Retinal pigment epithelial cell (primary cell): ENCODE data around the gene SLC38A5.

Experiments used
- DNase-seq: peaks from one replicate; pipeline ENCODE4 v3.0.0-alpha.2; 2010; ENCODE audit warnings: low read depth
- H3K4me3 ChIP-seq: 2 replicates; pipeline ENCODE4 v1.5.1; 2011; ENCODE audit warnings: mild to moderate bottlenecking, low read length, control low read depth, moderate library complexity
- CTCF ChIP-seq: conservative IDR thresholded peaks from 2 replicates; pipeline ENCODE4 v1.5.1; 2011; ENCODE audit warnings: low read depth, low read length, control low read depth, inconsistent platforms

Gene SLC38A5

DNA sequence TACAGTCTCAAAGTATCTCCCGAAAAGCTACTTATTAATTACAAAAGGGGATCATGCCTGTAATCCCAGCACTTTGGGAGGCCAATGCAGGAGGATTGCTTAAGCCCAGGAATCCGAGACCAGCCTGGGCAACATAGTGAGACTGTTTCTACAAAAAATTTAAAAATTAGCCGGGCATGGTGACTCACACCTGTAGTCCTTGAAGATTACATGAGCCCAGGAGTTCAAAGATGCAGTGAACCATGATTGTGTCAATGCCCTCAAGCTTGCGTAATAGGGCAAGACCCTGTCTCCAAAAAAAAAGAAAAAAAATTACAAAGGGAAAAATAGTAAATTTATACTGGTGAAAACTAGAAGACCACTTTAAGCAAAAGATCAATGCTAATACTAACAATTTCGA lies 35.4 kb upstream of the SLC38A5 start:
- TF ChIP-seq CTCF = no peak
- no peak for DNase-seq

DNA sequence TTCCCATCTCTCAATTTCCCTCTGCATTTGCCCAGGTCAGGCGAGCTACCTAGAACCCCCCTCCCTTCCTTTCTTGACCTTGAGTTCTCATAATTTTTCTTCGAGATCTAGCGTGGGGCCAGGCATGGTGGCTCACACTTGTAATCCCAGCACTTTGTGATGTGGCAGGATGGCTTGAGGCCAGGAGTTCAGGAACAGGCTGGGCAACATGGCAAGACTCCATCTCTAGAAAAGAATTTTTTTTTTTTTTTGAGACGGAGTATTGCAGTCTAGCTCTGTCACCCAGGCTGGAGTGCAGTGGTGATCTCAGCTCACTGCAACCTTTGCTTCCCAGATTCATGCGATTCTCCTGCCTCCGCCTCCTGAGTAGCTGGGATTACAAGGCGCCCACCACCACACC lies 34.2 kb upstream of the SLC38A5 start:
- DNase-seq = no peak
- TF ChIP-seq CTCF = no peak
- no peak overlapping the region for H3K4me3 ChIP-seq

More for the DNA sequence above, 35.4 kb upstream of the SLC38A5 start:
- no peak overlapping the region for H3K4me3 ChIP-seq

DNA sequence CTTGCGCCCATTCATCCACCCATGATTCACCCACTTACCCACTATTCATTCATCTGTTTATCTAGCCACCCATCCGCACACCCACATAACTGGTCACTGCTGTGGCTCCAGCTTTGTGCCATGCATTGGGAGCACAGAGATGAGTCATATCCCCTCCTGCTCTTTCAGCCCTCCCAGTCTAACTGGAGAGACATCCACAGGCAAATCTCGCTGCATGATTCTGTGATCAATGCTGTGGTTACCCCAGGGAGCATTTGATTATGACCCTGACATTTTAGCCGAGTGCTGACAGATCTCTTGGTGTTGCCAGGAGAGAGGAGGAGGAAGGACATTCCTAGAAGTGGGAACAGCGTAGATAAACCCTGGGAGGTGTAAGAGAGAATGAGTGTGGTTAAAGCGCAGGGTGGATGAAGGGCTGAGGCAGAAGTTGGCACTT lies 28.3 kb upstream of the SLC38A5 start:
- TF ChIP-seq CTCF = no peak
- DNase-seq = no peak
- H3K4me3 ChIP-seq = no peak overlapping the region

DNA sequence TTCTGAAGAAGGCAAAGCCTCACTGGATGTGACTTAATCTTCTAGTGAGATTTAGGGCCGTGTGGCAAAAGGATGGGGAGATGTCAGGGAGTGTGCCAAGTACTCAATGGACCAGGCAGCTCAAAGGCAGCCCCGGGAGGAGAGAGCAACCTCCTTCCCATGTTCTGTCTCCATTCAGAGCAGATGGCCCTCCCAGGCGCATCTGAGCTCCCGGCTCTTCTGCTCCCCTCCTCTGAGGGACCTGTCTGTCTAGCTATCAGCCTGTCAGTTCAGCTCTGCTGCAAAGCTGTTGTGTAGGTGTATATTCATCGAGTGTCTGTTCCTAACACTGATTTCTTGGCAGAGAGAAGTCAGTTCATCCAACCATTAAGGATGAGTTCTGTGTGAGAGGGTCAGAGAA lies 27.8 kb upstream of the SLC38A5 start:
- no peak overlapping the region for H3K4me3 ChIP-seq
- TF ChIP-seq CTCF = no peak
- DNase-seq = no peak

DNA sequence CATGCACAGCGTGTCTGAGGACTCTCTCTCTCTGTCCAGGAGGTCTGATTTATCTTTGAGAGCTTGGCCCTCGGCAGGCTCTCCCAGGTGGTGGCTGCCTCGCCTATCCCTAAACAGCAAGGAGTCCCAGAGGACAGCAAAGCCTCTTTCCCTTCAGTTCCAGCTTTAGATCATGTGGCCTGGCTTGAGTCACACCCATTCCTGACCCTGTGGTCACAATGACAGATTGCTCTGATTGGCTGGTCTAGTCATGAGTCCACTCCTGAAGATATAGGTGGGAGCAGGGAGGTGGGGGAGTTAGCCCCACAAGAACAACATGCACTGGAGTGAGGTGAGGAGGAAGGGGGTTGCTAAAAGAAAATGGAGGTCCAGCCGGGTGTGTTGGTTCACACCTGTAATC lies 26.6 kb upstream of the SLC38A5 start:
- H3K4me3 ChIP-seq = no peak overlapping the region
- no peak for DNase-seq
- no peak for TF ChIP-seq CTCF

- H3K4me3 ChIP-seq = no peak overlapping the region
- no peak for DNase-seq
- peak; percentile 45 for TF ChIP-seq CTCF
Observed at GRCh38 chrX:48493890-48494364, 23.9 kb upstream of the SLC38A5 start.

GRCh38 chrX:48492293-48492910 lies 22.3 kb upstream of the SLC38A5 start:
- DNase-seq = no peak
- TF ChIP-seq CTCF = no peak
- no peak overlapping the region for H3K4me3 ChIP-seq
